GM19467 (cell line): ENCODE measurements around the gene FBXW8.

ENCODE experiments used
- ATAC-seq: cut with Tn5 transposase; IDR thresholded peaks from one replicate; pipeline ENCODE4 v1.9.1; 2021; ENCODE audit warnings: mild to moderate bottlenecking, moderate library complexity; ENCODE audit not compliant: unreplicated experiment

The FBXW8 gene, protein sequence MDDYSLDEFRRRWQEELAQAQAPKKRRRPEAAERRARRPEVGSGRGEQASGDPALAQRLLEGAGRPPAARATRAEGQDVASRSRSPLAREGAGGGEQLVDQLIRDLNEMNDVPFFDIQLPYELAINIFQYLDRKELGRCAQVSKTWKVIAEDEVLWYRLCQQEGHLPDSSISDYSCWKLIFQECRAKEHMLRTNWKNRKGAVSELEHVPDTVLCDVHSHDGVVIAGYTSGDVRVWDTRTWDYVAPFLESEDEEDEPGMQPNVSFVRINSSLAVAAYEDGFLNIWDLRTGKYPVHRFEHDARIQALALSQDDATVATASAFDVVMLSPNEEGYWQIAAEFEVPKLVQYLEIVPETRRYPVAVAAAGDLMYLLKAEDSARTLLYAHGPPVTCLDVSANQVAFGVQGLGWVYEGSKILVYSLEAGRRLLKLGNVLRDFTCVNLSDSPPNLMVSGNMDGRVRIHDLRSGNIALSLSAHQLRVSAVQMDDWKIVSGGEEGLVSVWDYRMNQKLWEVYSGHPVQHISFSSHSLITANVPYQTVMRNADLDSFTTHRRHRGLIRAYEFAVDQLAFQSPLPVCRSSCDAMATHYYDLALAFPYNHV

DNA sequence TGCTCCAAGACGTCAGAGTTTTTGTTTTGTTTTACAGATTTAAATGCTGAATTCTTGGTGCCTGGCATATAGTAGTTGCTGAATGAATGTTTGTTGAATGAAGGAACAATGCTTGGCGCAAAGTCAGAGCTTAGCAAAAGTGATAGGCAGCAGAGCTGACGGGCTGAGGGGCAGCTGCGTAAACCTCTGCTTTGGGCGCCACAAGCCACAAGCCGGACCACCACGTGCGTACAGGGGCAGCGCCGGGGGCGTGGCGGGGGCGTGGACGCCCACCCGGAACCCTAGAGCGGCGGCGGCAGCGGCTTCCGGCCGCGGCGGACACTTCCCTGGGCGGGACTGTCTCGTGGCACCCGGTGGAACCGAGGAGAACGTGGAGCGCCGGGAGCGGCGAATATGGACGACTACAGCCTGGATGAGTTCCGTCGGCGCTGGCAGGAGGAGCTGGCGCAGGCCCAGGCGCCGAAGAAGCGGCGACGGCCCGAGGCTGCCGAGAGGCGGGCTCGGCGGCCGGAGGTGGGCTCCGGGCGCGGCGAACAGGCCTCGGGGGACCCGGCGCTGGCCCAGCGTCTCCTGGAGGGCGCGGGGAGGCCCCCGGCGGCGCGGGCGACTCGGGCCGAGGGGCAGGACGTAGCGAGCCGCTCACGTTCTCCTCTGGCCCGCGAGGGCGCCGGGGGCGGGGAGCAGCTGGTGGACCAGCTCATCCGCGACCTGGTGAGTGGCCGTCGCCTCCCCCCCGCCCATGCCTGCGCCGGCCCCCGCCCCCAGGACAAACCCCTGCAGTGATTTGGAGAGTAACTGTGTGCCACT, at the start of gene FBXW8:
Gene FBXW8, plus strand, starts transcription at position 306 of the 807 bp plus-strand sequence. Its CDS starts 88 bp downstream, at position 394.
- peak; percentile 86 for ATAC-seq

DNA sequence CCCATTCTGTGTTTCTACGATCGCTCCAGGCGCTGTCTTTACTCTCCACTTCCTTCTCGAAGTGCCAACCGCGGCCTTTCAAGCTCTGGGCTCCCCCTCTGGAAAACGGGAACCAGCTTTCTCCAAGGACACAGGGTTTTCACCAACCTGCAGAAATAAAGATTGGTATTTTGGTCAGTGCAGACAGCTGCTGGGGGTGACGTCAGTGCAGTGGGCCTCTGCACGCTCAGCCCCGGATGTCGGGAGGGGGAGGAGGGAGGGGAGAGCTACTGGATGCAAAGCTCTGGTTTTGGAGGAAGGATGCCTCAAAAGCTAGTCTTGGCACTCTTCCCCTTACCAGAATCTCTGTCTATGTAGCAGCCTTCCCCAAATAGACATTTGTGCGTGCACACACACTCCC, 49.4 kb upstream of the FBXW8 start:
- peak; percentile 77 for ATAC-seq

DNA sequence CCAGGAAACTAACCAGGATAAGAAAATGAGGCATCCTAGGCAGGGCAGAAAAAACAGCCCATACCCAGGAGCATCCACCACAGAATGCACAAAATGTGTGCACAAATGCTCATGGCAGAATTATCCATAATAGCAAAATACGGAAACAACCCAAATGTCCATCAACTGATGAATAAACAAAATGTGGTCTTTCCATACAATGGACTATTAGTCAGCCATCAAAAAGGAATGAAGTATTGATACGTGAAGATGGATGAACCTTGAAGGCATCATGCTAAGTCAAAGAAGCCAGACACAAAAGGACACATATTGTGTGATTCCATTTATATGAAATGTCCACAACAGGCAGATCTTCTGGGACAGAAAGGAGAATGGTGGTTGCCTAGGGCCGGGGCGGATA, 48.6 kb upstream of the FBXW8 start:
- ATAC-seq: no peak

DNA sequence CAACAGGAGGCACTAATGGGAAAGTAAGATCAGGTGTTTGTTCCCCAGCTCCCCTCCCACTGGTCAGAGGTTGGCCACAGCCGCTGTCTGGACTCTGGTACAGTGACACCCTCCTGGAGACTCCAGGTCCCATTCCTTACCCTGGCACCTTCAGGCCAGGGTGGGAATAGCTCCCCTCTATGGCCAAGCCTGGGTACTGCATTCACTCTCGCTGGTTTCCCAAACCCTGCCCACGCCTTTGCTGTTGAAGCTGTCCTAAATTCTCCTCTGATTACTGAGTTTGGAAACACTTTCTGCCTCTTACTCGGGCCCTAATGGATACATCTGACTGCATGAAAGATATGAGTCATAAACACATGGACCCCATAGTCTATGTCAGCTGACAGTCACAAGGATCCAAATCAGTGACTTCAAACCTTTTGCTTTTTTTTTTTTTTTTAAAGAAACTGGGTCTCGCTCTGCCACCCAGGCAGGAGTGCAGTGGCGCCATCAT, 47.4 kb upstream of the FBXW8 start:
- no peak for ATAC-seq

DNA sequence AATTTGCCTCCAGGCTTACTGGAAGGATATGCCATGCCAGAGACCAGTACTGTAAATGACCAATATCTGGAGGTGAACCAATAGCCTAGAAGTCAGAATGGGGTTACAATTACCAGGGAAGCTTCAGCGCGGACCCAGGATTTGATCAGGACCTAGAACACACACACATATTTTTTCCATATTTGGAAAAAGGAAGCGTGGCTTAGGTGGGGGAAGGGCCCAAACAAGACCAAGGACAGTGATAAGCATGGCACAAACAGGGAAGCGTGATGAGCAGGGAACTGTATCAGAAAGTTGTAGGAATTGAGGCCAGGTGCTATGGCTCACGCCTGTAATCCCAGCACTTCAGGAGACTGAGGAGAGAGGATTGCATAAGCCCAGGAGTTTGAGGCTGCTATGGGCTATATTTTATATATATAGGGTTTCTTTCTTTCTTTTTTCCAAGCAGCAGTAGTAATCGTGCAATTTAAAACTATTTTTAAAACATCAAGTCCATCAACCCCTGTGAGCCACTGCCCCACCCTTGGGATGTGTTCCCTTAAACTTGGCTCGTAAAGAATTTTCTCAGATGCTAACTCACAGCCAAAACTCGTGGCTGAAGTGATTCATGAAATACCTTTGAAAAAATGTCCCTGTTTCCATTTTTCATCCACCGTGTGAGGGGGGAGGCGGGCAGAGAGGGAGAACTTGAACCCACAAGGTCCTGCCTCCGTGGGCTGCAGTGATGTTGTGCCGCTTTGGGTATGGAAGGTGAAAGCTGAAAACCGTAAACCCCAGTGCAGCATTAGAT, 46.2 kb upstream of the FBXW8 start:
- no peak for ATAC-seq

DNA sequence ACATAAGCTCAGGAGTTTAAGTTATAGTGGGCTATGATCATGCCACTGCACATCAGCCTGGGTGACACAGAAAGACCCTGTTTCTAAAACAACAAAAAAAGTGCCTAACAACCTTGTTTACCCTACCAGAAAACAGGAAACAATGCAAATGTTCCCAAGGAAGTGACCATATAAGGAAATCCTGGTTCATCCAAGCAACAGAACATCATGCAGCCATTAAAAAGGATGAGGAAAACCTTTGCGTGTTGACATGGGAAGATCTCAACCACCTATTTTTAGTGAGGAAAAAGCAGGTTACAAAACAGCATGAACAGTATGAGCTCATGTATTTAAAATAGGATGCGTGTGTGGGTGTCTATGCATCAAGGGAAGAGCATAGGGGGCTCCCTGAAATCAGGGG, 43.2 kb upstream of the FBXW8 start:
- ATAC-seq: no peak

DNA sequence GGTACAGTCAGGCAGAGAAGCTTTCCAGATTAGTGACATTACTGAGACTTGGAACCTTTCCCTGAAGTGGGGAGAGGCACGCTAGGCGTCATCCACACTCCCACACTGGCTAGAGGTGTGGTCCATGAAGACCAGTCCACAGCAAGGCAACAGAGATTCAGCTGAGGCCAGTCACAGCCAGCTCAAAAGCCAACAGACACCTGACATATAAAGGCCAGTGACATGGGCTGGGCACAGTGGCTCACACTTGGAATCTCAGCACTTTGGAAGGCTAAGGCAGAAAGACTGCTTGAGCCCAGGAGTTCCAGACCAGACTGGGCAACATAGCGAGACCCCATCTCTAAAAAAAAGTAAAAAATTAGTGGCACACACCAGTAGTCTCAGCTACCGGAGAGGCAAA, 40.4 kb upstream of the FBXW8 start:
- no peak for ATAC-seq

DNA sequence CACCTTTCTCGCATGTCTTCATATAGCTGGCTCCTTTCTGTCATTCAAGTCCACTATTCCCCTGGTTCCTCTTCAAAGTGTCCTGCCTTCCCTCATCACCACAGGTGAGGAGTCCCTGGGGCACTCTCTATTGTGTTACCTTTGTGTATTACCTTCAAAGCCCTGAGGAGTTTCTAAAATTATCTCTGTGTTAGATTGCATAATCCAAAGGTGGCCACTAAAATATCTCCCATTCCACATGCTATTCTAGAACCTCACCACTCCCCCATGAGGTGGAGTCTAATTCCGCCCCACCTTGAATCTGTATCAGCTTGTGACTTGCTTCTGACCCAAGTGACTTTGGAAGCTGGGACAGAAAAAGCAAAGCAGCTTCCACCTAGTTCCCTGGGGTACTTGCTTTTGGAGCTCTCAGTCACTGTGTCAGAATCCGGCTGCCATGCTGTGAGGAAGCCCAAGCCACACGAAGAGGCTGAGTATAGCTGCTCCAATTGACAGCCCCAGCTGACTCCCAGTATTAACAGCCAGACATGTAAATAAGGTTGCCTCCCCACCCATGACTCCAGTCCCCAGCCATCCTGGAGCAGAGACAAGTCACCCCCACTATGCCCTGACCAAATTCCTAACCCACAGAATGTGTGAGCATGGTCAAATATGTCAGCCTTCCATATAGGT, 36.3 kb upstream of the FBXW8 start:
- ATAC-seq: no peak

DNA sequence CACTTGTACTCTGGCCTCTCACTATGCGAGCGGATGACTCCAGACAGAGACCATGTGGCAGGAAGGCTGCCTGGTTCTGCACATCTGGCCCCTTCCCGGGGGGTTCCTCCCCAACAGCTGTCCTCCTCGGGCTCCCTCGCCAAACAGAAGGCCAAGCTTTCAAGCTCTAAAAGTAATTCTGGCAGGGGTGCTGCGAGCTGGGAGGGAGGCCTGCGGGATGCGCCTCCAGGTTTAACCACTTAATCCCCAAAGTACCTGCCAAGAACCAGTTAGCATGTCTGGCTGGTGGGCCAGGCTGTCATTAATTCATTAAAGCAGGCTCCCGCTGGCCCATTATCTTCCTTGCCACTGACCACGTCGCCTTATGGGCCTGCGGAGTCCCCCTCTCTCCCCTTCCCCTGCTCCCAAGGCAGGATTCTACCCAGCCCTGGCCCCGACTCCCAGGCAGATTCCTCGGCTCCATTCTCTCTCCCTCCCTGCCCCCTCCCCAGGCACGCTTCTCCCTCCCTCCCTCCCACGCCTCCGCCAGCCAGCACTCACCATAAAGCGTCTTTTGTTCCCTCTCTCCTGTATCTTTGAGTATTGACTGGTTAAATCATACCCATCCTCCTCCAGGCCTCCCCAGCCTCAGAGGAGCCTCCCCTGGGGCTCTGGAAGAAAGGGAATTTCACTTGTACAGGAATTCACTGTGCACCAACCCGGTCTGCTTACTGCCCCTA, 34.4 kb upstream of the FBXW8 start:
- no peak for ATAC-seq

DNA sequence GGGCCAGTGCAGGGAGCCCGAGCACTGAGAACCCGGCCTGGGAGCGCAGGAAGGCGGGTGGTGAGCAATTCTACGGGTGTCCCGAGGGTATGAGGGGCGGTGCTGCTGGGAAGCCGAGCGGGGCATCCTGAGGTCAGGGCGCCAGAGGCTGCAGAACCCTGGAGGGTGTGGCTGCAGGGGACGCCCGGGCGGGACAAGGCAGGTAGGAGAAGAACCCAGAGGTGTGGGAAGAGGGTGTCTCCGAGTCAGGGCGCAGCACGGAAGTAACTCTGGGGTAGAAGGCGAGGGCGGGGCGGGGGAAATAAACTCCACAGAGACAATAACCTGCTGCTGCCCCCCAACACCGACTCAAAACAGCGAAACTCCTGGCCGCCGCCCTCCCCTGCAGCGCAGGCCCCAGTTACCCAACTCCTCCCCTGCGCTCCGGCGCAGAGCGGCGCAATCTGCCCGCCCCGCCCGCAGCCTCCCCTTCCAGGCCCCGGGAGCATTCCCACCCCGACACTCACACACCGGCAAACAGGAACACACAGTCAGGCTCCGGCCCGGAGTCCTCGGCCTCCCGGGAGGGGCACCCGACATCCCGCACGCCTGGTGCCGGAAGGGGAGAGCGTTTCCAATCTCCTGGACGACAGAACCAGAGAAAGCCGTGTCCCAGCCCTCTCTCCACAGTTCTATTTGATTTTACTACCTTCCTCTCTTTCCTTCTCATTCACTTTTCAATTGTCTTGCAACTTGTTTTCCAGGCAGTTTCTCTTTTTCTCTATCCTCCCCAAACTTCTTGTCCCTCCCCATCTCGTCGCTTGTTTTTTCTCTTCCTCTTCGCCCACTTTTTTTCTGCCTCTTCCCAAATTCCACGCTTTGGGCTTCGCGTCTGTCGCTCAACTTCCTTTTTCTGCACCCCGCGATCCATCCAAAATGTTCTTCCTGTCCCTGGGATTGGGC, 31.9 kb upstream of the FBXW8 start:
- ATAC-seq: no peak

DNA sequence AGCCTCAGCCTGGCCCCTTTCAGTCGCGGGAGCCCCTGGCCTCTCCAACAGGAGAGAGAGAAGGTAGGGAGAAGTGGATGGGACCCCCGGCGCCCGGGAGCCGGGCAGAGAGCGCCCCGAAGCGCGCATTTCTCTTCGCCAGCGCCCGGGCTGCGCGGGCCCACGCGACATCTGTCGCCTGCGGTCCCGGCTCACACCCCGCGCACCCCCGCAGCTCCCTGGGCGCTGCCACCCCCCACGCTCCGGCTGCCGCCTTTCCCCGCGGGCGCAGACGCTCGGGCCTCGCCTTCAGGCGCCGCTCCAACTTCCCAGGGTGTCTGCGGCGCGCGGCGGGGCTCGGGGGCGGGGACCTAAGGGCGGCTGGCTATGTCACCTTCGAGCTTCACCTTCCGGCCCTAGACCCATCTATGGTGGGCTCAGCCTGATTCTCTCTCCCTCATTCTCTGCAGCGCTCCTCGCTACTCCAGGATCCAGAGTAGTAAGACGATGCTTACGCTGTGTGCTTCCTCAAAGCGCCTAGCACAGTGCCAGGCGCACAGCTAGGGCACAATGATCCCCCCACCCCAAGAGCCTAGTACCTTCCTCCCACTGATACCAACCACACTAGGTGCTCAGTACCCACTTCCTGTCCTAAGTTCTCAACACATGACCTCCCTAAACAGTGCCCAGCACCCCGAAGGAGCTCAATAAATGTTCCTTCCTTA, 31.1 kb upstream of the FBXW8 start:
- ATAC-seq: no peak

DNA sequence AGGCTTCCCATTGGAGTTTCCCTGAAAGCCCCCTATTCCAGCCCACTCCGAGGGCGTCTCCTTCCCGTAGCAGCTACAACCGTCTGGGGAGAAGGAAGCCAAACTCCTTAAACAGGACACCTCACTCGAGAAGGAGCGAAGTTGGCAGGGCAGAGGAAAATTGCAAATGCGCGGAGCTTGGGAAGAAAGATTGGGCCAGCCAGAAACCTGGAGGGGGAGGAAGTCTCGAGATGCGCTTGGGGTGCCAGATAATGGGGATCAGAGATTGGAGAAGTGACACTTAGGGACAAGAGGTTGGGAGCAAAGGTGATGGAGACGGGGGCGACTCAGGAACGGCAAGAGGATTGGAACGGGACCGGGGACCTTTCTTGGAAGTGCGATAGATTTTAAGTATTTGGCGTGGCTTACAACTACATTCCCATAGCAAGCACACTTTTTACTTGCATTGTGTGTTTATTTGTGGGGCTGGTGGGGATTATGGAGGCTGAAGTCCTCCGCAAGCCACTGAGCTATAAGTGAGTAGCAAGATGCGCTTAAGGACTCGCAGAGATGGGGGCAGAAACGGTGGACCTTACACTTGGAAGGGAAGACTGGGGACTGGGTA, 30.4 kb upstream of the FBXW8 start:
- no peak for ATAC-seq

DNA sequence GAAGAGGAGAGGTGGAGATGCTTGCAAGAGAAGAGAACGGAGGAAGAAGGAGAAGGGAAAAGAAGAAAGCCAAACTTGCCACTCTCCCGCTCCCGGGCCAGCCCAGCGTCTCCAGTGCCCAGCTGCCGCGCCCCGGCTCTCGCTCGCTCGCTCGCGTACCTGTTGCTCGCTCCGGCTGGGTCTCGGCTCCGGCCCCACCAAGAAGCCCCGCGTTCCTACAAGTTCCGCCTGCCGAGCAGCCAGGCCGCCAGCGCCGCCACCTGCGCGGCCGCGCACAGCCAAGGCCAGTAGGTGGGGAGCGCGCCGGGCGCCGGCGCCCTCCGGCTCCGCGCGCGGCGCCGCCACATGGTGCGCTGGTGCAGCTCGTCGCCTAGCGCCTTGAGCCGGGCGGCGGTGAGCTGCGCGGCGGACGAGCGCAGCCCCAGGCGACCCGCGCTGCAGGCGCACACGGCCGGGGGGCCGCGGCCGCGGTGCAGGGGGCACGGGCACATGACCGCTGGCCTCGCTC, 29.9 kb upstream of the FBXW8 start:
- peak; percentile 75 for ATAC-seq

DNA sequence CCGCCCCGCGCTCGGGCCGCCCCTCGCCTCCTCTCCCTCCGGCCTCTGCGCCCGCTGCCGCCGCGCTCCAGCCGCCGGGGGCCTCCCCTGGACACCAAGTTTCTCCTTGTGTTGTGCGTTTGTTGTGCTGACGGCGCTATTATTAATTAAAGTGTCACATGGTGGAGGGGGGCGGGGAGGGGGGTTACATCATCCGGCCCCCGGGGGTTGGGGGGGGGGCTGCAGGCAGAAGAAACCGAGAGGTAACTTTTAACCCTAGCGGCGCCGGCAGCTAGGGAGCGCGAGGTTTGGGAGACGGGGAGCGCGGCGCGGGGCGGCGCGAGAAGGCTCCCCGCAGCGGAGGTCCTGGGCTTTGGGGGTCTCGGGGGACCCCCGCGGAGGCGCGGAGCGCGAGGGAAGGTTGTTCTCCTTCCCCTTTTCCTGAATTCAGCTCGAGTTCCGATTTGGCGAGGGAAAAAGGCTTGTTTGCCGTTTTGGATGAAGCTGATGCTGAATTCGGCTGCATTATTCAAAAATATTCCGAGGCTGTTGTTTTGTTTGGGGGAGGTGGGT, 29.3 kb upstream of the FBXW8 start, which contains the start of gene HRK:
Gene HRK, minus strand, starts transcription at position 117 of the 552 bp plus-strand sequence. CDS start 134 bp downstream, outside the sequence.
- peak; percentile 19 for ATAC-seq

DNA sequence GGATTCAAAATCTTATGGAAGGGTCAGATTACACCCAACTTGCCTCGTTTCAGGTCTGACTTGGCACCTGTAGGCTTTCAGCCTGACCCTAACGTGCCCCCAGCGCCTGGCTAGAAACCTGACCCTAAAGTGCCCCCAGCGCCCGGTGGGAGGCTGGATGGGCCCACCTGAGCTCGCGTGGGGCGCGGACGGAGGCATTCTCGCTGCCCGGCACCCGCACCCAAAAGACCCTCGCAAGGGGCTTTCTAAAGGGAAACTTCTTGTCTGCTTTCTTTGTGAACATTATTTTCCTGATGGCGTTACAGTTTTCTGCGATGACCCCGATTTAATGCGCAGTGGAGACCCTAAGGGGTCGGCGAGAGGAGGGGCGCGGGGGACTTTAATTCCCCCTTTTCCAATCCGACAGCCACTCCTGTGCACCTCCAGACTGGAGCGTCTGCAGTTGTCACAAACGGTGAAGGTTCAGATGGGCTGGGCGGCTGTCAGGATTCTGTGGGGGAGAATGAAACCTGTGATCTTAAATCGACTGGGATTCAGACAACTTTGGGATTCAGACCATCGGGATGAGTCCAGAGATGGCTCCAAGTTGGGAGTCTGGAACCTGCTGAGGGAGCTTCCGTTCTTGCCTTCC, 28.8 kb upstream of the FBXW8 start:
- no peak for ATAC-seq

DNA sequence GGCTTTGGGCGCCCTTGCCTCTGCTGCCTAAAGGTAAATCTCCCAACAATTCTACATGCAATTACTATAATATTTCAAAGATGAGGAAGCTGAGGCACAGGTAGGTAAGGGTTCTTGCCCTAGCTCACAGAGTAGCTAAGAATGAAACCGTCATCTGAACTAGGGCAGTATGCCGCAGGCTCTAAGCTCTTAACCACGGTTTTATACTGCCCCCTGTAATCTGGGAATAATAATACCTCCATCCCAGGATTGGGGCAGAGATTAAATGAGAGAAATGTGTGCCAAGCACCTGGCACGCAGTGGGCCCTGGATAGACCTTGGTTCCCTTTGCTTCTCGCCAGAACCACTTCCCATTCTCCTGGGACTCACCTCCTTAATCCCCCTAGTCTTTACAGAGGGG, 28.0 kb upstream of the FBXW8 start:
- ATAC-seq: no peak
